OCI-LY7 (cell line): ENCODE measurements around the gene ANKH. TPM values are rescaled to one million over a fixed set of nuclear protein-coding genes. Genes with fewer than 3 reads are reported as not detected.
A peak's percentile ranks its signal among the peaks of the same experiment; 100 is the strongest.

Experiments
- BruUV-seq: library from RNA; stranded (reverse); fragments of 400-500 nt; replicated peaks from 2 replicates; lab custom pipeline; 2021; lab: Mats Ljungman, UMichigan
- CTCF ChIA-PET: fragments of 300-600 bp; sonication (Branson Sonifier 250); formaldehyde crosslinking; loops from one replicate; lab custom pipeline; 2022; ENCODE audit warnings: antibody characterized with exemption; ENCODE audit not compliant: unreplicated experiment; lab: Charles Lee
- POLR2A ChIA-PET: fragments of 300-600 bp; sonication (Branson Sonifier 250); formaldehyde crosslinking; loops from one replicate; lab custom pipeline; 2022; ENCODE audit warnings: antibody characterized with exemption; lab: Charles Lee
- DNase-seq: peaks from one replicate; pipeline ENCODE4 v3.0.0-alpha.2; 2015; ENCODE audit warnings: low spot score
- H2AFZ ChIP-seq: fragments of 200-600 bp; sonication (generic), shearing (Covaris generic); 2 replicates; pipeline ENCODE4 v1.6.1; 2014; ENCODE audit warnings: mild to moderate bottlenecking, antibody characterized with exemption, low read length, moderate library complexity
- H3K27ac ChIP-seq: fragments of 200-600 bp; sonication (generic); 2 replicates; pipeline ENCODE4 v1.5.1; 2014; ENCODE audit warnings: mixed run types, low read depth, mild to moderate bottlenecking, moderate library complexity, low read length, inconsistent platforms; ENCODE audit not compliant: poor library complexity, severe bottlenecking
- H3K36me3 ChIP-seq: fragments of 200-600 bp; sonication (generic); 2 replicates; pipeline ENCODE4 v1.6.1; 2014; ENCODE audit warnings: mild to moderate bottlenecking, antibody characterized with exemption, low read length, moderate library complexity, mixed read lengths; ENCODE audit not compliant: insufficient read depth
- H3K4me1 ChIP-seq: fragments of 200-600 bp; sonication (generic); 2 replicates; pipeline ENCODE4 v1.5.1; 2014; ENCODE audit warnings: mild to moderate bottlenecking, low read length; ENCODE audit not compliant: insufficient read depth, poor library complexity, severe bottlenecking
- H3K4me2 ChIP-seq: fragments of 200-600 bp; sonication (generic); 2 replicates; pipeline ENCODE4 v1.6.1; 2014; ENCODE audit warnings: mild to moderate bottlenecking, low read length
- H3K4me3 ChIP-seq: fragments of 200-600 bp; sonication (generic); 2 replicates; pipeline ENCODE4 v1.5.1; 2014; ENCODE audit warnings: mild to moderate bottlenecking, low read depth, low read length; ENCODE audit not compliant: poor library complexity, severe bottlenecking
- H3K79me2 ChIP-seq: fragments of 200-600 bp; sonication (generic); 2 replicates; pipeline ENCODE4 v1.6.1; 2016; ENCODE audit warnings: low read depth, mild to moderate bottlenecking, low read length, moderate library complexity, mixed read lengths; ENCODE audit not compliant: insufficient read depth
- H3K9me2 ChIP-seq: fragments of 200-600 bp; sonication (generic); 2 replicates; pipeline ENCODE4 v1.6.1; 2016; ENCODE audit warnings: mild to moderate bottlenecking, low read length, mixed read lengths; ENCODE audit not compliant: insufficient read depth
- H3K9me3 ChIP-seq: fragments of 200-600 bp; sonication (generic); 2 replicates; pipeline ENCODE4 v1.6.1; 2014; ENCODE audit warnings: mild to moderate bottlenecking, mixed run types, low read length, mixed read lengths
- H4K20me1 ChIP-seq: fragments of 200-600 bp; sonication (generic); 2 replicates; pipeline ENCODE4 v1.6.1; 2014; ENCODE audit warnings: mild to moderate bottlenecking, antibody characterized with exemption, low read length, moderate library complexity, mixed read lengths; ENCODE audit not compliant: insufficient read depth
- EZH2phosphoT487 ChIP-seq: fragments of 200-600 bp; sonication (generic); IDR thresholded peaks from 2 replicates; pipeline ENCODE4 v1.6.1; 2018; ENCODE audit warnings: low read depth, borderline replicate concordance, mild to moderate bottlenecking, mixed run types, antibody characterized with exemption, low read length, moderate library complexity, mixed read lengths
- intact Hi-C: fragments of 100-400 bp; cut with micrococcal nuclease; formaldehyde crosslinking; loops from one replicate; pipeline ENCODE4 v1.10.0; 2022; ENCODE audit not compliant: unreplicated experiment
- total RNA-seq, 2 experiments: library from RNA; depleted of rRNA in 1 of 2; stranded (reverse); fragments of >200 nt in 1 of 2; shearing (Covaris generic) in 1 of 2; gene quantifications; 2 replicates each; pipeline ENCODE4 v1.2.3, GENCODE V29; 2014 to 2022
- TF ChIP-seq, protein P1 (sequence below): fragments of 200-600 bp; sonication (generic); conservative IDR thresholded peaks from 2 replicates; pipeline ENCODE4 v1.5.1; 2014; ENCODE audit warnings: mild to moderate bottlenecking, antibody characterized with exemption, low read length, moderate library complexity, mixed read lengths

ANKH gene
- total RNA-seq, 2 experiments from 2014 or later: 23.1 to 80.4 TPM

DNA sequence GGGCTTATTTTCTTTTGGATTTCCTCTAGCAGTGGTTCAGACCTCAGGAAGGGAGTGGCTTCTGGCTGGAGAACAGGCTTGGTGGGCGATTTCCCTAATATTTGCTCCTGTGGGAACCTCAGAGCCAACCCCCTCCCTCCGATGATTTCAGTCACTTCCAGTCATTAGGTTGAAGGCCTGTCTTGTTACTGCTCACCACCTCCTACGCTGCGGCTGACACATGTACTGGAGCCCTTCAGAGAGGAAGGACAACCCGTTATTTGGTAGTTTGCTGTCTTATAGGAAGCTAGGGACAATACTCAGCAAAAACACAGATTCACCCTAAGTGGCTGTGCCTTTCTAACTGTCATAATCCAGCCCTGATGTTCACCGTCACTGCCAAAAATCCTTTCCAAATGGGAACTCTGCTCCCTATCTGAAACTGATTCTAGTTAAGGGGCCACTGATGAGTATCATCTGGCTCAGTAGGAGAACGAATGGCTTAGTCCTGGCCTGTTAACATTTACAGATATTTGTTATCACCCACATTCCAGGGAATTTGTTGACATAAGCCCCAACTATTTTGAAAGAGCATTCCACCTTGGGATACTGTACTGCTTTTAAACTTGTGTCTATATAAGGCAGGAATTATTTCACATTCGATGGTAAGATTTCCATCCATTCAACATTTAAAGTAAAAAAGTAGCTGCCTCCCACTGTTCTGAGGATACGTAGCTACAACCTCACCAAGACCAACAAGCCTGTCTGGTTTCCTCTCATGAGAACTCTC is 29.3 kb upstream of the ANKH start:
- H3K9me2 ChIP-seq: no peaks in the 10 kb centered on the region
- no peaks in the 10 kb centered on the region for H3K9me3 ChIP-seq
- H3K79me2 ChIP-seq: no peaks in the 10 kb centered on the region
- no peak overlapping the region for H3K4me3 ChIP-seq
- TF ChIP-seq, protein P1, sequence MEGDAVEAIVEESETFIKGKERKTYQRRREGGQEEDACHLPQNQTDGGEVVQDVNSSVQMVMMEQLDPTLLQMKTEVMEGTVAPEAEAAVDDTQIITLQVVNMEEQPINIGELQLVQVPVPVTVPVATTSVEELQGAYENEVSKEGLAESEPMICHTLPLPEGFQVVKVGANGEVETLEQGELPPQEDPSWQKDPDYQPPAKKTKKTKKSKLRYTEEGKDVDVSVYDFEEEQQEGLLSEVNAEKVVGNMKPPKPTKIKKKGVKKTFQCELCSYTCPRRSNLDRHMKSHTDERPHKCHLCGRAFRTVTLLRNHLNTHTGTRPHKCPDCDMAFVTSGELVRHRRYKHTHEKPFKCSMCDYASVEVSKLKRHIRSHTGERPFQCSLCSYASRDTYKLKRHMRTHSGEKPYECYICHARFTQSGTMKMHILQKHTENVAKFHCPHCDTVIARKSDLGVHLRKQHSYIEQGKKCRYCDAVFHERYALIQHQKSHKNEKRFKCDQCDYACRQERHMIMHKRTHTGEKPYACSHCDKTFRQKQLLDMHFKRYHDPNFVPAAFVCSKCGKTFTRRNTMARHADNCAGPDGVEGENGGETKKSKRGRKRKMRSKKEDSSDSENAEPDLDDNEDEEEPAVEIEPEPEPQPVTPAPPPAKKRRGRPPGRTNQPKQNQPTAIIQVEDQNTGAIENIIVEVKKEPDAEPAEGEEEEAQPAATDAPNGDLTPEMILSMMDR: no peak
- TF ChIP-seq EZH2phosphoT487: no peak
- no peaks in the 10 kb centered on the region for H3K36me3 ChIP-seq
- no peak overlapping the region for H2AFZ ChIP-seq
- no peaks in the 10 kb centered on the region for H4K20me1 ChIP-seq
- peaks cover 4% of the 10 kb centered on the region for H3K4me1 ChIP-seq
- ChIA-PET CTCF (no interaction called here), POLR2A (no interaction called here)
- BruUV-seq: no TSS peak
- H3K27ac ChIP-seq: no peak overlapping the region
- no peak for DNase-seq
- intact Hi-C loops: no loop called here
- H3K4me2 ChIP-seq: no peak overlapping the region

DNA sequence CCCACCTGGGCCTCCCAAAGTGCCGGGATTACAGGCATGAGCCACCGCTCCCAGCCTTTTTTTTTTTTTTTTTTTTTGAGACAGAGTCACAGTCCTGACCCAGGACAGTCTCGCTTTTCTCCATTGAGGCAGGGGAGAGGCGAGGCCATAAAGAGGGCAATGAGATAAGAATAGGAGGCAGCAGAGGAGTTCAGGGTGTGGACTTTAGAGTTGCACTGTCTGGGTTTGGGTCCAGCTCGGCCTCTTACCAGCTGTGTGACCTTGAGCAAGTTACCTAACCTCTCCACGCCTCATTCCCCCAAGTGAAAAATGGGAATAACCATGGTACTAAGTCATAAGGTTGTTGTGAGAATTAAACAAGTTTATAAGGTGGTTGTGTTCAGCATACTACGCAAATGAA is 24.6 kb upstream of the ANKH start:
- Histone ChIP-seq H3K4me1 (no peaks in the 10 kb centered on the region), H4K20me1 (no peaks in the 10 kb centered on the region), H3K36me3 (no peaks in the 10 kb centered on the region), H3K27ac (no peak overlapping the region), H3K79me2 (no peaks in the 10 kb centered on the region), H3K9me3 (no peaks in the 10 kb centered on the region), H3K9me2 (no peaks in the 10 kb centered on the region), H3K4me3 (no peak overlapping the region), H2AFZ (no peak overlapping the region), H3K4me2 (no peak overlapping the region)
- intact Hi-C loops: no loop called here
- no peak for DNase-seq
- BruUV-seq: no TSS peak
- ChIA-PET POLR2A (no interaction called here), CTCF (no interaction called here)
- TF ChIP-seq, protein P1: no peak
- TF ChIP-seq EZH2phosphoT487: no peak

DNA sequence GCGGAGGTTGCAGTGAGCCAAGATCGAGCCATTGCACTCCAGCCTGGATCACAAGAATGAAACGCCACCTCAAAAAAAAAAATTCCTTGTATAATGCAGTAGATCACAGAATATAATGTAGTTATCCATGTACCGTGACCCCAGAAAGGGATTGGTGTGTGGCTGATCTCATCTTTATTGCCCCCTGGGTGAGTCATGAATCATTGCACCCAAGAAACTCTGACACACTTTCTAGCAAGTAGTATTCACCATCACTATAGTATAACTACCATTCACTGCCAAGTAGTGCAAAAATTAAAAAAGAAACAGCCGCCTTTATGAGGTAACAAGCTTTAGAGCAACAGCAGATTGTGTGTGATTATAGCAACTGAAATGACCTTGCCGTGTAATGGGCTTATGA is 23.7 kb upstream of the ANKH start:
- CTCF ChIA-PET: no interaction called here
- H3K4me2 ChIP-seq: no peak overlapping the region
- no peaks in the 10 kb centered on the region for H3K9me3 ChIP-seq
- H3K9me2 ChIP-seq: no peaks in the 10 kb centered on the region
- no peak for DNase-seq
- TF ChIP-seq, protein P1: peak; percentile 34; the same call in 1 of the 2 replicates
- TF ChIP-seq EZH2phosphoT487: no peak
- no peak overlapping the region for H3K27ac ChIP-seq
- H3K4me1 ChIP-seq: no peaks in the 10 kb centered on the region
- H4K20me1 ChIP-seq: no peaks in the 10 kb centered on the region
- H3K4me3 ChIP-seq: no peak overlapping the region
- intact Hi-C loops: no loop called here
- no peaks in the 10 kb centered on the region for H3K36me3 ChIP-seq
- no TSS peak for BruUV-seq
- POLR2A ChIA-PET: no interaction called here
- H2AFZ ChIP-seq: no peak overlapping the region
- no peaks in the 10 kb centered on the region for H3K79me2 ChIP-seq
